Stimulated activated memory B cell treated with anti-CD40 and anti-IgM and Interleukin-4, amounts not matched to agents 10 μg/mL and 1 μg/mL and 100 μg/mL, for 72 hours (primary cell): ENCODE results near the gene BTBD2.
A peak's percentile ranks its signal among the peaks of the same experiment; 100 is the strongest.

ENCODE experiments used
- ATAC-seq: fragments of 150-1000 bp; cut with Tn5 transposase; 2 replicates; pipeline ENCODE4 v1.10.0; 2021
- H3K27ac Mint-ChIP-seq: one replicate; pipeline ENCODE4 v1.8.0; 2022; ENCODE audit warnings: mild to moderate bottlenecking, mixed read lengths
- H3K27me3 Mint-ChIP-seq: one replicate; pipeline ENCODE4 v1.8.0; 2022; ENCODE audit warnings: mixed read lengths
- H3K36me3 Mint-ChIP-seq: one replicate; pipeline ENCODE4 v1.8.0; 2022; ENCODE audit warnings: mixed read lengths
- H3K4me1 Mint-ChIP-seq: one replicate; pipeline ENCODE4 v1.8.0; 2022; ENCODE audit warnings: mixed read lengths
- H3K4me3 Mint-ChIP-seq: one replicate; pipeline ENCODE4 v1.8.0; 2022; ENCODE audit warnings: mild to moderate bottlenecking, moderate library complexity, mixed read lengths
- H3K9me3 Mint-ChIP-seq: one replicate; pipeline ENCODE4 v1.8.0; 2022; ENCODE audit warnings: mixed read lengths

The BTBD2 gene

GRCh38 chr19:2015608-2015950 is at the start of gene BTBD2:
BTBD2 (minus strand) TSS chr19:2015714; CDS start chr19:2015703, 11 bp downstream.
- peaks cover 50% of the 10 kb centered on the region for H3K4me1 Mint-ChIP-seq
- peak within 1 kb of the TSS; percentile 76 for H3K27ac Mint-ChIP-seq
- peak within 1 kb of the TSS; percentile 84 for H3K4me3 Mint-ChIP-seq
- H3K36me3 Mint-ChIP-seq = peaks cover 25% of the 10 kb centered on the region
- H3K9me3 Mint-ChIP-seq = no peaks in the 10 kb centered on the region
- ATAC-seq = peak; percentile 57
- H3K27me3 Mint-ChIP-seq = no peaks in the 10 kb centered on the region

- Mint-ChIP-seq H3K36me3 (no peaks in the 10 kb centered on the region), H3K27ac (peak overlapping the region; percentile 49), H3K9me3 (no peaks in the 10 kb centered on the region), H3K4me3 (no peak overlapping the region), H3K27me3 (no peaks in the 10 kb centered on the region), H3K4me1 (peaks cover 66% of the 10 kb centered on the region)
- no peak for ATAC-seq
Measured at GRCh38 chr19:2064788-2065524, 49.4 kb upstream of the BTBD2 start.

GRCh38 chr19:2064395-2064787 is 48.9 kb upstream of the BTBD2 start:
- H3K27ac Mint-ChIP-seq = peak overlapping the region; percentile 49

GRCh38 chr19:2063824-2064223 is 48.3 kb upstream of the BTBD2 start:
- peaks cover 57% of the 10 kb centered on the region for H3K4me1 Mint-ChIP-seq
- H3K4me3 Mint-ChIP-seq = peak overlapping the region; percentile 64
- H3K9me3 Mint-ChIP-seq = no peaks in the 10 kb centered on the region
- H3K27ac Mint-ChIP-seq = peak overlapping the region; percentile 24
- no peak for ATAC-seq
- H3K36me3 Mint-ChIP-seq = no peaks in the 10 kb centered on the region
- no peaks in the 10 kb centered on the region for H3K27me3 Mint-ChIP-seq

More at GRCh38 chr19:2064395-2064787, 48.9 kb upstream of the BTBD2 start:
- H3K9me3 Mint-ChIP-seq = no peaks in the 10 kb centered on the region
- peaks cover 63% of the 10 kb centered on the region for H3K4me1 Mint-ChIP-seq
- ATAC-seq = no peak
- H3K36me3 Mint-ChIP-seq = no peaks in the 10 kb centered on the region
- H3K4me3 Mint-ChIP-seq = no peak overlapping the region
- no peaks in the 10 kb centered on the region for H3K27me3 Mint-ChIP-seq

GRCh38 chr19:2062770-2063169 is 47.3 kb upstream of the BTBD2 start:
- no peak for ATAC-seq
- Mint-ChIP-seq H3K27ac (peak overlapping the region; percentile 93), H3K4me1 (peaks cover 56% of the 10 kb centered on the region), H3K4me3 (peak overlapping the region; percentile 90), H3K36me3 (no peaks in the 10 kb centered on the region), H3K9me3 (no peaks in the 10 kb centered on the region), H3K27me3 (no peaks in the 10 kb centered on the region)

GRCh38 chr19:2062389-2062729 is 46.8 kb upstream of the BTBD2 start:
- Mint-ChIP-seq H3K4me1 (peaks cover 53% of the 10 kb centered on the region), H3K27ac (peak overlapping the region; percentile 93), H3K4me3 (peak overlapping the region; percentile 90), H3K9me3 (no peaks in the 10 kb centered on the region), H3K36me3 (no peaks in the 10 kb centered on the region), H3K27me3 (no peaks in the 10 kb centered on the region)
- no peak for ATAC-seq

GRCh38 chr19:2061495-2062388 is 46.2 kb upstream of the BTBD2 start:
- peak; percentile 94 for ATAC-seq
- Mint-ChIP-seq H3K27me3 (no peaks in the 10 kb centered on the region), H3K4me1 (peaks cover 58% of the 10 kb centered on the region), H3K36me3 (no peaks in the 10 kb centered on the region), H3K4me3 (peak overlapping the region; percentile 90), H3K9me3 (no peaks in the 10 kb centered on the region), H3K27ac (peak overlapping the region; percentile 93)

GRCh38 chr19:2060884-2061494 is 45.5 kb upstream of the BTBD2 start:
- H3K9me3 Mint-ChIP-seq = no peaks in the 10 kb centered on the region
- H3K4me1 Mint-ChIP-seq = peaks cover 65% of the 10 kb centered on the region
- no peaks in the 10 kb centered on the region for H3K36me3 Mint-ChIP-seq
- no peaks in the 10 kb centered on the region for H3K27me3 Mint-ChIP-seq
- peak overlapping the region; percentile 93 for H3K27ac Mint-ChIP-seq
- H3K4me3 Mint-ChIP-seq = peak overlapping the region; percentile 90
- ATAC-seq = peak; percentile 65

GRCh38 chr19:2059422-2060201 is 44.1 kb upstream of the BTBD2 start:
- Mint-ChIP-seq H3K4me3 (peak overlapping the region; percentile 90), H3K27ac (peak overlapping the region; percentile 93), H3K27me3 (no peaks in the 10 kb centered on the region), H3K36me3 (no peaks in the 10 kb centered on the region), H3K9me3 (no peaks in the 10 kb centered on the region), H3K4me1 (peaks cover 72% of the 10 kb centered on the region)
- ATAC-seq = no peak

- ATAC-seq = no peak
- no peaks in the 10 kb centered on the region for H3K36me3 Mint-ChIP-seq
- no peaks in the 10 kb centered on the region for H3K9me3 Mint-ChIP-seq
- no peak overlapping the region for H3K4me3 Mint-ChIP-seq
- peaks cover 72% of the 10 kb centered on the region for H3K4me1 Mint-ChIP-seq
- no peaks in the 10 kb centered on the region for H3K27me3 Mint-ChIP-seq
- H3K27ac Mint-ChIP-seq = peak overlapping the region; percentile 96
Measured at GRCh38 chr19:2058570-2059421, 43.3 kb upstream of the BTBD2 start.

- Mint-ChIP-seq H3K9me3 (no peaks in the 10 kb centered on the region), H3K27me3 (no peaks in the 10 kb centered on the region), H3K4me3 (no peak overlapping the region), H3K4me1 (peaks cover 70% of the 10 kb centered on the region), H3K36me3 (no peaks in the 10 kb centered on the region), H3K27ac (peak overlapping the region; percentile 96)
- ATAC-seq = no peak
Measured at GRCh38 chr19:2057484-2058469, 42.3 kb upstream of the BTBD2 start.

- H3K4me3 Mint-ChIP-seq = peak overlapping the region; percentile 66
Measured at GRCh38 chr19:2056837-2057192, 41.3 kb upstream of the BTBD2 start.

More at GRCh38 chr19:2056837-2057192, 41.3 kb upstream of the BTBD2 start:
- Mint-ChIP-seq H3K9me3 (no peaks in the 10 kb centered on the region), H3K36me3 (no peaks in the 10 kb centered on the region), H3K4me1 (peaks cover 71% of the 10 kb centered on the region), H3K27me3 (no peaks in the 10 kb centered on the region), H3K27ac (peak overlapping the region; percentile 96)
- no peak for ATAC-seq
